ENCODE results near the gene KLHDC3.

KLHDC3 gene

DNA sequence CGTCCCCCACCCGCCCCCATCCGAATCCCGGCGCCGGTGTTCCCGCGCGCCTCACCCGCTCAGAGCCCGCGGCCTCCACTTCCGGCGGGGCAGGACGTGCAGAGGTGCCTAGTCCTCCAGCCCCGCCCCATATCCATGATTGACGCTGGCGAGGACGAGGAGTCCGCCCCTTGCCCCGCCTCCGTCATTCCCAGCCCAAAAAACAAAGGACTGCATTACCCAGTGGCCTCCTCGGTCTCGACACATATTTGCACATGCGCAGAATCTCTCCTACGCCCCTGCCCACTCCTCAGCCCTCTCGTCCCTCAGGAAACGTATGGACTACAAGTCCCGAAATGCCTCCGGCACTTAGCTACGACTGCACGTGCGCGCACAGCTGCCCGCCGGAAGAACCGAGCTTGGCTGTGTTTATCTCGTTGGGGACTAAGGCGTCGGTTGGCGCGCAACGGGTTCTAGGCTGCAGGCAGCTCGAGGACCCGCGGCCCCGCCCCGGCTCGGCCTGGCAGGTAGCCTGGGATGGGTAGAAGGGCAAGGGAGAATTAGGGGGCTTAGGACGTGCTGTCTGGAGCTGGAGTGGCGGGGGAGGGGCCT is at the start of gene KLHDC3, which contains the start of gene MEA1:
TSS of gene KLHDC3 (plus strand) at position 407 of the 591 bp plus-strand sequence. CDS start 2,944 bp downstream, outside the sequence.
TSS of gene MEA1 (minus strand) at position 104 of the 591 bp plus-strand sequence. CDS start 133 bp downstream, outside the sequence.
- TF ChIP-seq YY1 (IDR thresholded peaks at IDR 0.05; ENCODE audit: low read depth), result no peak
- peak; percentile 57 for TF ChIP-seq TAF1 (IDR thresholded peaks at IDR 0.05; ENCODE audit: low read depth)
- TF ChIP-seq, protein P1, sequence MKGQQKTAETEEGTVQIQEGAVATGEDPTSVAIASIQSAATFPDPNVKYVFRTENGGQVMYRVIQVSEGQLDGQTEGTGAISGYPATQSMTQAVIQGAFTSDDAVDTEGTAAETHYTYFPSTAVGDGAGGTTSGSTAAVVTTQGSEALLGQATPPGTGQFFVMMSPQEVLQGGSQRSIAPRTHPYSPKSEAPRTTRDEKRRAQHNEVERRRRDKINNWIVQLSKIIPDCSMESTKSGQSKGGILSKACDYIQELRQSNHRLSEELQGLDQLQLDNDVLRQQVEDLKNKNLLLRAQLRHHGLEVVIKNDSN (IDR thresholded peaks at IDR 0.05), result peak; percentile 75
- TF ChIP-seq ZBTB7A (IDR thresholded peaks at IDR 0.05; ENCODE audit: low read depth), result 0 out of 2 replicates have a peak, but pooled peaks have one; percentile 7
- TF ChIP-seq TCF12 (IDR thresholded peaks at IDR 0.05; ENCODE audit: low read depth), result 0 out of 2 replicates have a peak, but pooled peaks have one; percentile 38
- TF ChIP-seq TEAD4 (IDR thresholded peaks at IDR 0.05), result no peak
- TF ChIP-seq NFIC (IDR thresholded peaks at IDR 0.05), result 0 out of 2 replicates have a peak, but pooled peaks have one; percentile 19
- 0 out of 2 replicates have a peak, but pooled peaks have one; percentile 1 for TF ChIP-seq EGR1 (IDR thresholded peaks at IDR 0.05)
- peak; percentile 61 for TF ChIP-seq CREB1 (IDR thresholded peaks at IDR 0.05; ENCODE audit: low read depth)
- TF ChIP-seq FOXM1 (IDR thresholded peaks at IDR 0.05; ENCODE audit: borderline replicate concordance, low read depth), result no peak
- TF ChIP-seq, protein P2, sequence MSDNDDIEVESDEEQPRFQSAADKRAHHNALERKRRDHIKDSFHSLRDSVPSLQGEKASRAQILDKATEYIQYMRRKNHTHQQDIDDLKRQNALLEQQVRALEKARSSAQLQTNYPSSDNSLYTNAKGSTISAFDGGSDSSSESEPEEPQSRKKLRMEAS (IDR thresholded peaks at IDR 0.05), result peak; percentile 90

DNA sequence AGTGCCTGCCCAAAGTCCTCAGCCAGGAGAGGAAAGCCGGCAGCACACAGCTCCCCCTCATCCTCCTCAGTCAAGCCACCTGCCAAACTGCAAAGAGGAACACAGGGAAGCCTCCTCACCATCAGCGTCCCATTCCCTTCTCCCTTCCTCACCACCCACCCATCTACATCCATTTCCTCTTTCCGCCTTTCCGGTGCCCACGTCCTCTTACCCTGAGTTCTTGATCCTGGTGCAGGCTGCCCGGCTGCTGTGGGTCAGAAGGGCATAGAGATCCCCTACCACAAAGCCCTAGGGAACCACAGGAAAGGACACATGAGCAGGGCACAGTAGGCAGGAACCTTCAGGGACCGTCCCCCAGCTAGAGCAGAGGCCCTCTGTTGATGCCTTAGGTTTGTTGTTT is 47.5 kb upstream of the KLHDC3 start:
- TF ChIP-seq FOXM1 (IDR thresholded peaks at IDR 0.05; ENCODE audit: borderline replicate concordance, low read depth), result no peak
- no peak for TF ChIP-seq TAF1 (IDR thresholded peaks at IDR 0.05; ENCODE audit: low read depth)
- TF ChIP-seq, protein P3, sequence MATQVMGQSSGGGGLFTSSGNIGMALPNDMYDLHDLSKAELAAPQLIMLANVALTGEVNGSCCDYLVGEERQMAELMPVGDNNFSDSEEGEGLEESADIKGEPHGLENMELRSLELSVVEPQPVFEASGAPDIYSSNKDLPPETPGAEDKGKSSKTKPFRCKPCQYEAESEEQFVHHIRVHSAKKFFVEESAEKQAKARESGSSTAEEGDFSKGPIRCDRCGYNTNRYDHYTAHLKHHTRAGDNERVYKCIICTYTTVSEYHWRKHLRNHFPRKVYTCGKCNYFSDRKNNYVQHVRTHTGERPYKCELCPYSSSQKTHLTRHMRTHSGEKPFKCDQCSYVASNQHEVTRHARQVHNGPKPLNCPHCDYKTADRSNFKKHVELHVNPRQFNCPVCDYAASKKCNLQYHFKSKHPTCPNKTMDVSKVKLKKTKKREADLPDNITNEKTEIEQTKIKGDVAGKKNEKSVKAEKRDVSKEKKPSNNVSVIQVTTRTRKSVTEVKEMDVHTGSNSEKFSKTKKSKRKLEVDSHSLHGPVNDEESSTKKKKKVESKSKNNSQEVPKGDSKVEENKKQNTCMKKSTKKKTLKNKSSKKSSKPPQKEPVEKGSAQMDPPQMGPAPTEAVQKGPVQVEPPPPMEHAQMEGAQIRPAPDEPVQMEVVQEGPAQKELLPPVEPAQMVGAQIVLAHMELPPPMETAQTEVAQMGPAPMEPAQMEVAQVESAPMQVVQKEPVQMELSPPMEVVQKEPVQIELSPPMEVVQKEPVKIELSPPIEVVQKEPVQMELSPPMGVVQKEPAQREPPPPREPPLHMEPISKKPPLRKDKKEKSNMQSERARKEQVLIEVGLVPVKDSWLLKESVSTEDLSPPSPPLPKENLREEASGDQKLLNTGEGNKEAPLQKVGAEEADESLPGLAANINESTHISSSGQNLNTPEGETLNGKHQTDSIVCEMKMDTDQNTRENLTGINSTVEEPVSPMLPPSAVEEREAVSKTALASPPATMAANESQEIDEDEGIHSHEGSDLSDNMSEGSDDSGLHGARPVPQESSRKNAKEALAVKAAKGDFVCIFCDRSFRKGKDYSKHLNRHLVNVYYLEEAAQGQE (IDR thresholded peaks at IDR 0.05; ENCODE audit: low read depth), result no peak
- TF ChIP-seq, protein P2 (IDR thresholded peaks at IDR 0.05), result no peak
- TF ChIP-seq TCF12 (IDR thresholded peaks at IDR 0.05; ENCODE audit: low read depth), result no peak

GRCh38 chr6:42967228-42967627 is 46.8 kb upstream of the KLHDC3 start:
- TF ChIP-seq FOXM1 (IDR thresholded peaks at IDR 0.05; ENCODE audit: borderline replicate concordance, low read depth) (no peak), ZBTB7A (IDR thresholded peaks at IDR 0.05; ENCODE audit: low read depth) (no peak), TCF12 (IDR thresholded peaks at IDR 0.05; ENCODE audit: low read depth) (no peak), RAD21 (IDR thresholded peaks at IDR 0.05; ENCODE audit: low read depth) (no peak), YY1 (IDR thresholded peaks at IDR 0.05; ENCODE audit: low read depth) (no peak), EP300 (IDR thresholded peaks at IDR 0.05; ENCODE audit: borderline replicate concordance) (no peak), NFIC (IDR thresholded peaks at IDR 0.05) (no peak), TEAD4 (IDR thresholded peaks at IDR 0.05) (no peak), CREB1 (IDR thresholded peaks at IDR 0.05; ENCODE audit: low read depth) (no peak), CEBPB (IDR thresholded peaks at IDR 0.05) (no peak), EGR1 (IDR thresholded peaks at IDR 0.05) (no peak)
- TF ChIP-seq, protein P2 (IDR thresholded peaks at IDR 0.05), result no peak
- TF ChIP-seq, protein P1 (IDR thresholded peaks at IDR 0.05), result no peak
- TF ChIP-seq, protein P3 (IDR thresholded peaks at IDR 0.05; ENCODE audit: low read depth), result no peak

- TF ChIP-seq RAD21 (IDR thresholded peaks at IDR 0.05; ENCODE audit: low read depth), result no peak
- TF ChIP-seq CEBPB (IDR thresholded peaks at IDR 0.05), result no peak
- TF ChIP-seq ZBTB7A (IDR thresholded peaks at IDR 0.05; ENCODE audit: low read depth), result no peak
- TF ChIP-seq CREB1 (IDR thresholded peaks at IDR 0.05; ENCODE audit: low read depth), result no peak
- TF ChIP-seq, protein P3 (IDR thresholded peaks at IDR 0.05; ENCODE audit: low read depth), result no peak
- TF ChIP-seq, protein P2 (IDR thresholded peaks at IDR 0.05), result no peak
- no peak for TF ChIP-seq FOXM1 (IDR thresholded peaks at IDR 0.05; ENCODE audit: borderline replicate concordance, low read depth)
- no peak for TF ChIP-seq YY1 (IDR thresholded peaks at IDR 0.05; ENCODE audit: low read depth)
- no peak for TF ChIP-seq EGR1 (IDR thresholded peaks at IDR 0.05)
- TF ChIP-seq, protein P1 (IDR thresholded peaks at IDR 0.05), result no peak
Observed at GRCh38 chr6:42968126-42968701, 45.8 kb upstream of the KLHDC3 start.

Measured in Ishikawa (cell line).